MM.1S (cell line): ENCODE data around the gene FASTK.

Experiments used
- DNase-seq: peaks from one replicate; pipeline ENCODE4 v3.0.0-alpha.2; 2015
- H2AFZ ChIP-seq: fragments of 300-600 bp; sonication (generic); 2 replicates; pipeline ENCODE4 v1.6.0; 2016; ENCODE audit warnings: antibody characterized with exemption, low read length
- H3F3A ChIP-seq: fragments of 300-600 bp; sonication (generic); 2 replicates; pipeline ENCODE4 v1.6.1; 2016; ENCODE audit warnings: mild to moderate bottlenecking, antibody characterized with exemption, low read length, moderate library complexity, mixed read lengths; ENCODE audit not compliant: insufficient read depth
- H3K27ac ChIP-seq: fragments of 300-600 bp; sonication (generic); 2 replicates; pipeline ENCODE4 v1.5.1; 2016; ENCODE audit warnings: mild to moderate bottlenecking, low read length
- H3K27me3 ChIP-seq: fragments of 300-600 bp; sonication (generic); replicated peaks from 2 replicates; pipeline ENCODE4 v1.6.0; 2016; ENCODE audit warnings: low read length; ENCODE audit not compliant: insufficient read depth
- H3K36me3 ChIP-seq: fragments of 300-600 bp; sonication (generic); replicated peaks from 2 replicates; pipeline ENCODE4 v1.6.1; 2016; ENCODE audit warnings: mild to moderate bottlenecking, low read length, mixed read lengths; ENCODE audit not compliant: insufficient read depth
- H3K4me1 ChIP-seq: fragments of 300-600 bp; sonication (generic); 2 replicates; pipeline ENCODE4 v1.6.1; 2016; ENCODE audit warnings: low read length, mixed read lengths
- H3K4me2 ChIP-seq: fragments of 300-600 bp; sonication (generic); 2 replicates; pipeline ENCODE4 v1.6.0; 2016; ENCODE audit warnings: low read depth, low read length
- H3K4me3 ChIP-seq: fragments of 300-600 bp; sonication (generic); 2 replicates; pipeline ENCODE4 v1.5.1; 2016; ENCODE audit warnings: low read length, mixed read lengths
- H3K79me2 ChIP-seq: fragments of 300-600 bp; sonication (generic); 2 replicates; pipeline ENCODE4 v1.6.1; 2016; ENCODE audit warnings: mixed run types, low read length, mixed read lengths
- H3K9ac ChIP-seq: fragments of 300-600 bp; sonication (generic); 2 replicates; pipeline ENCODE4 v1.6.1; 2016; ENCODE audit warnings: low read length, mixed read lengths
- H3K9me2 ChIP-seq: fragments of 300-600 bp; sonication (generic); replicated peaks from 2 replicates; pipeline ENCODE4 v1.6.1; 2016; ENCODE audit warnings: mild to moderate bottlenecking, low read length, mixed read lengths; ENCODE audit not compliant: insufficient read depth
- H3K9me3 ChIP-seq: fragments of 300-600 bp; sonication (generic); replicated peaks from 2 replicates; pipeline ENCODE4 v1.6.1; 2016; ENCODE audit warnings: mild to moderate bottlenecking, low read length, mixed read lengths; ENCODE audit not compliant: insufficient read depth
- H4K20me1 ChIP-seq: fragments of 300-600 bp; sonication (generic); 2 replicates; pipeline ENCODE4 v1.6.1; 2016; ENCODE audit warnings: mild to moderate bottlenecking, low read length, moderate library complexity, mixed read lengths; ENCODE audit not compliant: insufficient read depth
- EZH2 ChIP-seq: fragments of 300-600 bp; sonication (generic); optimal IDR thresholded peaks from 2 replicates; pipeline ENCODE3; 2017; ENCODE audit warnings: low read depth, mild to moderate bottlenecking, antibody characterized with exemption, low read length, mixed read lengths
- EZH2phosphoT487 ChIP-seq: fragments of 300-600 bp; sonication (generic); IDR thresholded peaks from 2 replicates; pipeline ENCODE4 v1.6.1; 2018; ENCODE audit warnings: antibody characterized with exemption, low read length
- TF ChIP-seq, protein P1 (sequence below): fragments of 300-600 bp; sonication (generic); IDR thresholded peaks from 2 replicates; pipeline ENCODE4 v1.5.1; 2016; ENCODE audit warnings: antibody characterized with exemption, low read length, mixed read lengths

Gene FASTK

DNA sequence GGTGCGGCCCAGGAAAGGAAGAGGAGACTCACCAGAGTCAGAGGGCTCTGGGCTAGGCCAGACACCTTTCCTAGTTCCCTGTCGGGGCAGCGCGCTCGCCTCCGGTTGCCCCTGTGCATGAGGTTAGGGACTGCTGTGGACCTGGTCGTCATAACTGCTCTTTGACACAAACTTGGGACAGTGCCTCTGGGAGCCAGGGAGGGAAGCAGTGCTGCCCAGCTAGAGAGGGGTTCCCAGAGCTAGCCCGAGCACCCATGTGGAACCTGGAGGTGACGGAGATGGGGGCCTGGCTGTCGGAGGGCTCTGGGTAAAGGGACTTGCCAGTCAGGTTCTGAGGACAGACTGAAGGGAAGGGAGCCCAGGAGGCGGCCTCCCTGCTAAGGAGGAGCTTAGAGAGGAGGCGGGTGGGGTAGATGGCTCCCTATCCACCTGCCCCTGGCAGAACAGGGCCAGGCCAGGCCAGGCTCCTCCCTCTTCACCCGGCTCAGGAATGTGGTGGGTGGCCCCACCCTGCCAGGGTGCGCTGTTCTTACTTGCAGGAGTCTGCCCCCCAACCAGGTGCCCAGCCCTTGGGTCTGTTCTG is 35.3 kb upstream of the FASTK start:
- Histone ChIP-seq H3K36me3 (no peaks in the 10 kb centered on the region), H3K27me3 (no peaks in the 10 kb centered on the region), H4K20me1 (no peaks in the 10 kb centered on the region), H3K4me1 (no peaks in the 10 kb centered on the region), H3K27ac (no peak overlapping the region), H3K9me3 (no peaks in the 10 kb centered on the region), H3K9me2 (no peaks in the 10 kb centered on the region), H2AFZ (no peak overlapping the region), H3K79me2 (peaks cover 35% of the 10 kb centered on the region), H3K4me2 (no peak overlapping the region), H3F3A (no peaks in the 10 kb centered on the region), H3K4me3 (no peak overlapping the region), H3K9ac (no peak overlapping the region)
- no peak for TF ChIP-seq EZH2
- no peak for TF ChIP-seq EZH2phosphoT487
- TF ChIP-seq, protein P1, sequence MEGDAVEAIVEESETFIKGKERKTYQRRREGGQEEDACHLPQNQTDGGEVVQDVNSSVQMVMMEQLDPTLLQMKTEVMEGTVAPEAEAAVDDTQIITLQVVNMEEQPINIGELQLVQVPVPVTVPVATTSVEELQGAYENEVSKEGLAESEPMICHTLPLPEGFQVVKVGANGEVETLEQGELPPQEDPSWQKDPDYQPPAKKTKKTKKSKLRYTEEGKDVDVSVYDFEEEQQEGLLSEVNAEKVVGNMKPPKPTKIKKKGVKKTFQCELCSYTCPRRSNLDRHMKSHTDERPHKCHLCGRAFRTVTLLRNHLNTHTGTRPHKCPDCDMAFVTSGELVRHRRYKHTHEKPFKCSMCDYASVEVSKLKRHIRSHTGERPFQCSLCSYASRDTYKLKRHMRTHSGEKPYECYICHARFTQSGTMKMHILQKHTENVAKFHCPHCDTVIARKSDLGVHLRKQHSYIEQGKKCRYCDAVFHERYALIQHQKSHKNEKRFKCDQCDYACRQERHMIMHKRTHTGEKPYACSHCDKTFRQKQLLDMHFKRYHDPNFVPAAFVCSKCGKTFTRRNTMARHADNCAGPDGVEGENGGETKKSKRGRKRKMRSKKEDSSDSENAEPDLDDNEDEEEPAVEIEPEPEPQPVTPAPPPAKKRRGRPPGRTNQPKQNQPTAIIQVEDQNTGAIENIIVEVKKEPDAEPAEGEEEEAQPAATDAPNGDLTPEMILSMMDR = no peak
- no peak for DNase-seq

GRCh38 chr7:151115121-151115835 is 34.7 kb upstream of the FASTK start:
- H3K4me2 ChIP-seq = no peak overlapping the region
- no peaks in the 10 kb centered on the region for H3K36me3 ChIP-seq
- peaks cover 35% of the 10 kb centered on the region for H3K79me2 ChIP-seq
- H4K20me1 ChIP-seq = peaks cover under 1% of the 10 kb centered on the region; the same call in 1 of the 2 replicates
- no peaks in the 10 kb centered on the region for H3K4me1 ChIP-seq
- H3K9me3 ChIP-seq = no peaks in the 10 kb centered on the region
- DNase-seq = no peak
- no peaks in the 10 kb centered on the region for H3F3A ChIP-seq
- no peaks in the 10 kb centered on the region for H3K27me3 ChIP-seq
- TF ChIP-seq, protein P1 = no peak
- TF ChIP-seq EZH2 = no peak
- TF ChIP-seq EZH2phosphoT487 = no peak
- H3K9ac ChIP-seq = no peak overlapping the region
- H3K4me3 ChIP-seq = no peak overlapping the region
- H3K27ac ChIP-seq = no peak overlapping the region
- no peaks in the 10 kb centered on the region for H3K9me2 ChIP-seq
- no peak overlapping the region for H2AFZ ChIP-seq

- Histone ChIP-seq H3K27ac (no peak overlapping the region), H3K79me2 (peaks cover 35% of the 10 kb centered on the region), H3K9me2 (no peaks in the 10 kb centered on the region), H3K4me3 (no peak overlapping the region), H3F3A (no peaks in the 10 kb centered on the region), H3K9ac (no peak overlapping the region), H2AFZ (no peak overlapping the region), H3K9me3 (no peaks in the 10 kb centered on the region), H4K20me1 (peaks cover 4% of the 10 kb centered on the region; the same call in 1 of the 2 replicates), H3K36me3 (no peaks in the 10 kb centered on the region), H3K27me3 (no peaks in the 10 kb centered on the region), H3K4me1 (no peaks in the 10 kb centered on the region), H3K4me2 (no peak overlapping the region)
- DNase-seq = no peak
- TF ChIP-seq, protein P1 = no peak
- no peak for TF ChIP-seq EZH2phosphoT487
- TF ChIP-seq EZH2 = no peak
Observed at GRCh38 chr7:151114151-151115090, 33.8 kb upstream of the FASTK start.
